Left hindlimb (tissue), 1 donor: ENCODE data around the gene FOXO1.
"Not testable (repeated sequence)": the region's sequence is repeated elsewhere in the genome, so short reads cannot be mapped to it uniquely, and the experiment has no call there.

Experiments
- DNase-seq: peaks from one replicate; pipeline ENCODE4 v3.0.0-alpha.2; 2018

FOXO1 gene

DNA sequence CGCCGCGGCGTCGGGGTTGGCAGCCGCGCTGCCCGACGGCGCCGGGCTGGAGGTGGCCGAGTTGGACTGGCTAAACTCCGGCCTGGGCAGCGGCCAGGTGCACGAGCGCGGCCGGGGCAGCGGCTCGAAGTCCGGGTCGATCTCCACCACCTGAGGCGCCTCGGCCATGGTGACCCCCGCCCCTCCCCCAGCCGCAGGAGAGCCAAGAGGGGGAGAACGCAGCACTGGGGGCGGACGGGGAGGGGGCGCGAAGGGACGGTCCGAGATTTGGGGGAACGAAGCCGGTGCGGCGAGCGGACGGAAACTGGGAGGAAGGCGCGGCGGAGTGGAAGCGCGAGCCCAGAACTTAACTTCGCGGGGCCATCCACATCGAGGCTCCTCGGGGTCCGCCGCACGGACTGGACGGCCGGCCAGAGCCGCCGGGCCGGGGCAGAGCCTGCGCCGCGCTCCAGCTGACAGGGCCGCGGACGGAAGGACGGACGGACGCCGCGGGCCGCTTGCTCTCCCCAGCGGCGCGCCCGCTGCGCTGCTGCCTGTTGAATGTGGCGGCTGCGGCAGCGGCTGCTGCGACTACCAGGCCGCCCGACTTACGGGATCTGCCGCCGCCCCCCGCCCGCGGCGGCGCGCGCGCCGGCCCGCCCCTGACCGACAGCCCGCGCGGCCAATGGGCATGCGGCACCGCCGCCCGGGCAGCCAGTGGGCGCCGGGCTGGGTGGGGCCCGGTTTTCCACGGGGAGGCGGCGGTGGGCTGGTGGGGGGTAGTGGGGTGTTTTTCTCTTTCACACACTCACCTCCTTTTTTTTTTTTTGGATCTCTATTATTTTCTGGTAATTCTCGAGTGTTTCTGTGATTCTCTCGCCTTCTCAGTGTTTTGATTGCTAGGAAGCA, at the start of gene FOXO1:
FOXO1 (minus strand) TSS at position 597 of the 888 bp plus-strand sequence; CDS start at position 168, 429 bp downstream.
- peak; percentile 91 for DNase-seq

DNA sequence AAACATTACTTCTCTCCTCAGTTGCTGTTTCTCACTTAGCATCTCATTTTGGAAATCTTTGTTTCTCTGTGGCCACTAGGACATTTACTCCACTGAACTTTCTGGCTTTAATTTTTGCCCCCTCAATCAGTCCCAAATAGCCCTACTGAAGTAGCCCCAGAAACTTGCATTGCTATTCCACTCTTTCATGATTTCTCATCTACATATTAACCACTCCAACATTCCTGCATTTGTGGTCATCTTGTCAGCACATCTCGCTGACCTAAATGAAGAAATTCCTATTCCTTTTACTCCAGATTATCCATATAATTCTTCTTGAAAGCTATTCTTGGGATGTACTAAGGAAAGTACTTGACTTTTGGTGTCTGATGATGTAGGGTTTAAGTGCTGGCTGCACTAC, 48.0 kb upstream of the FOXO1 start:
- not testable (repeated sequence) for DNase-seq

DNA sequence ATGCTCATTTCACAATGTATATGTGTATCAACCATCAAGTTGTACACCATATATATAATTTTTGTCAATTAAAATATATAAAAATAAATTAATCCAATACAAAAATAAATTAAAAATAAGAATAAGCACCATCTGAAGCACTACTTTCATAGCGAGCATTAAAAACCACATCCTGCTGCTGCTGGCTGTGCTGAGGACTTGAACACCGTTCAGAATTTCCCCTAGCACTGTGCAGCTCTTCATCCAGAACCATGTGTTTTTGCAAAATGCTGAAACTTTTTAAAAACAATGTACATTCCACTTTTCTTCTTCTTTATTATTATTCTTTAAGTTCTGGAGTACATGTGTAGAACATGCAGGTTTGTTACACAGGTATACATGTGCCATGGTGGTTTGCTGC, 40.0 kb upstream of the FOXO1 start:
- no peak for DNase-seq

DNA sequence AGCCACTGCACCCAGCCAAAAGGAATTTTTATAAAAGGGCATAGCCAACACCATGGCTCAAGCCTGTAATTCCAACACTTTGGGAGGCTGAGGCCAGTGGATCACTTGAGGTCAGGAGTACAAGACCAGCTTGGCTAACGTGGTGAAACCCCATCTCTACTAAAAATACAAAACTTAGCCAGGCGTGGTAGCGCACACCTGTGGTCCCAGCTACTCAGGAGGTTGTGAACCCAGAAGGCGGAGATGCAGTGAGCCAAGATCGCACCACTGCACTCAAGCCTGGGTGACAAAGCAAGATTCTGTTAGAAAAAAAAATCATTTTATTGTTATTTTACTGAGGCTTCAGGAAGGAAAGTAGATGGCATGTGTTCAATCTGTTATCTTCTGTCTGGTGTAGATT, 31.3 kb upstream of the FOXO1 start:
- DNase-seq, result no peak

DNA sequence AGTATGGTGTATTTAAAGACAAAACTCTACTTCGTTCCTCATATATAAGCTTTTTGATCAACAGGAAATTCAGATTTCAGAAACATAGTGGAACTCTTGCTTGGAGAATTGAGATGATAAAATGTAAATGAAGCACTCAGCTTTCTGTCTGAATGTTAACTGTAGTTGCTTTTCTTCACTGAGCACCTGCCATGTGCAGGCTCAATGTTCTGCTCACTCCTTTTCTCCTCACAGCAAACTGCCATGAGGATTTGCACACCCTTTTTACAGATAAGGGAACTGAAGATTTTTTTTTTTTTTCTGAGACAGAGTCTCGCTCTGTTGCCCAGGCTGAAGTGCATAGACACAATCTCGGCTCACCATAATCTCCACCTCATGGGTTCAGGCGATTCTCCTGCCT, 28.0 kb upstream of the FOXO1 start:
- no peak for DNase-seq

DNA sequence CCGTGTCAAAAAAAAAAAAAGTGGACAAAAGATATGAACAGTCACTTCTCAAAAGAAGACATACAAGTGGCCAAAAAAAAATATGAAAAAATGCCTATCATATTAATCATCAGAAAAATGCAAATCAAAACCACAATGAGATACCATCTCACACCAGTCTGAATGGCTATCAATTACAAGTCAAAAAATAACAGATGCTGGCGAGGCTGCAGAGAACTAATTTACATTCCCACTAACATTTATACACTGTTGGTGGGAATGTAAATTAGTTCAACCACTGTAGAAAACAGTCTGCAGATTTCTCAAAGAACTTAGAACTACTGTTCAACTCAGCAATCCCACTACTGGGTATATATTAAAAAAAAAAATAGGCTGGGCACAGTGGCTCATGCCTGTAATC, 26.5 kb upstream of the FOXO1 start:
- no peak for DNase-seq

DNA sequence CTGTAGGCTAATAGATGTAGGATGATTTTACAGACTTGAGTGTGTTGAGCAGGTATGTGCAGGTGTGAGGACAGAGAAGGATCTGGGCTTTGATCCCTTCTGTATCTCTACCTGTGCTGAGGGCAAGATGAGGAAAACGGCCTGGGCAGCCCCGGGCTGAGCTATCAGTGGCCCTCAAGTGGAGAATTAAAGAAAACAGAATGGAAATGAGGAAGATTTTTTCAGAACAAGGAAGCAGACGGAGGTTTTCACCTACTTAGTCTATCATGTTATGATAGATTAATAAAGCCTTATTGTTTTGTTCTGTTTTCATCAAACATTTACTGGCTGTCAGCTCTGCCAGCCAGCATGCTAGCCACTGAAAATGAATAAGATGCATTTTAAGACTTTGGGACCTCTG, 22.3 kb upstream of the FOXO1 start:
- no peak for DNase-seq

DNA sequence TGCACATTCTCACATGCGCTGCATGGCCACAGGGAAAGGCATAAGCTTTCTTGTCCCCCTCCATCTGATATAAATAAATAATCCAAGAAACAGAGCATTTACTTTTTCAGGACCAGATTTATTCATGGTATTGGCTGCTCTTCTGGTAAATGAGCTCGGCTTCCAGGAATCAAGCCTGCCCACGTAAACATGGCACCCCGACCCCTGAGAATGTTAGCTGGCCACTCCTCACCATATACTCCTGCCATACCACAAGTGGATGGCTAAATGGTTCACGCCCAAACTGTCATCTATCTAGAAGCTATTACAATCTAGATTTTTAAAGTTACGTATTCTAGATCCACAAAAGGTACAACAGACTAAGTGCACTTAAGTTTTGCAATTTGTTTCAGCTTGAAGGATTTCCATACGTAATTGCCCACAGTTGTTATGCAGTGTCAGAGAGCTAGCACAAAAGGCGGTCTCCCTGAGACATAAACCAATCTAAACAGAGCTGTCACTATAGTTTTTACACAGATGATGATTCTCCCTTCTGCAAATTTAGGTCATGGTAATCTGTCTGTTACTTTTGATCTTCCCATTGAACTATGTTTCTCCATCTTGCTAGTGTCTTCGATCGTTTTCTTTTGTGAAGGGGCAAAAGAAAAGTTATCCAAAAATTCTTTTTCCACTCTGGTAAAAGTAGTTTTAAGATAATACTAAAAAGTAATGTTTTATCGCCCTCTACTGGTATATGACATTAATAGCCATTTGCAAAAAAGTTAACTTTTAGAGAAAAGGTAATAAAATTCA, 16.2 kb upstream of the FOXO1 start:
- DNase-seq, result no peak

DNA sequence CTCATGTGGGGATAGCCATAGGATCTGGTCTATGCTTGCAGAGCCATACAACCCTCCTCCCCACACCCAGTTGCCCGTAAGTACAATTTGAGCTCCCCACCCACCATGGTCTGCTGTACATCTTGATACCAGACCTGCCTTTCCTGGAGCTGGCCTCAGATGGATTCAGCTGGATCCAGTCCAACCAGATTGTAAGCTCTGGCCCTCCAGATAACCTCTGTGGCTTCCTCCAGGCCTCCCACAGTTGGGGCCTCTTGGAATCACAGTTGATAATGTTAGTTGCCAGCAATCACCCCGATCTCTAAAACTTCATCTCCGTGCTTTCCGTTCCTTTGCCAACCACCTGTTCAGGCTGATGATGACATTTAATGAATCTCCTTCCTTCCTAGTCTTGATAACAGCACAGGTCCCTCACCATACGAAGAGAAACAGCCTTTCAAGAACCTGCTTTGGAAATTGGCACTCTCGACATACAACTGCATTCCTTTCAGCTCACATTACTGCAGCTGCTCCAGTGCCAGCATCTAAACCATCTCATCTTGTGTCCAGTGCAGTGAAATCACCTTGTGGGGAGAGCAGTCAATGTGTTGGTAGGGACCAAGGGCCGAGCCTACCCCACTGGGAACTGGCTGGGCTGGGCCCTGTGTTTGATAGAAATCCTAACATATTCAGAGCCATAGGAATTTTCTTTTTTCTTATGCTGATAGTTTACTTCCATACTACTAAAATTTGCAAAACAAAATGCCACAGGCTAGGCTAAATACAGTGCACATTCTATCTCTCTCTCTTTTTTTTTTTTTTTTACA, 15.1 kb upstream of the FOXO1 start:
- no peak for DNase-seq

DNA sequence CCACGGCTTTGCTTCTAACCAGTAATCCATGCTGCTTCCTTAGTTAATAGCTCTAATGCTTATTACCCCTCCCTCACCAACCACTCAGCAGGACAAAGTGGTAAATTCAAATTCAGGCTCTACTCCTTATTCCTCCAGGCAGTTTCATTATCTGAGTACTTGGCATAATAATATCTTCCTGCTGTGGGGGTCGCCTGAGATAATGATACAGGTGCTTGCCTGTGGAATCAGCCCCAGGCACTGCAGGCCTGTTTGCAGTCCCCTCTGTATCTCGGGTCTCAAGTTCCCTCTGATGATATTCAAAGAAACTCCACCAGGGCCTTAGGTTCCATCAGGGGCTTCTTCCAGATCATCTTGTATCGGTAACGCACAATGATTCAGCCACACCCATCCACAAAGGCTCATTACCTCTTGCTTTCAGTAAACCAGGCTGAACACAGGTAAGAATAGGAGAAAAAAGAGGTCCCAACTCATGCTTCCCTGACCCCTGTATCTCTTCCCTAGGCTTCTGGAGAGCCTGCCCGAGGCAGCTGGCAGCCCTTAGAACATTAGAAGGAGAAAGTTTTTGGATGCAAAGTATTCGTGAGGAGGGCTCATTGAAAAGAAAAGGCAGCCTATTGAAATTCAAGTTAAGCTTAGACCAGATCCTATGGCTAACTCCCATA, 14.3 kb upstream of the FOXO1 start:
- DNase-seq, result no peak

DNA sequence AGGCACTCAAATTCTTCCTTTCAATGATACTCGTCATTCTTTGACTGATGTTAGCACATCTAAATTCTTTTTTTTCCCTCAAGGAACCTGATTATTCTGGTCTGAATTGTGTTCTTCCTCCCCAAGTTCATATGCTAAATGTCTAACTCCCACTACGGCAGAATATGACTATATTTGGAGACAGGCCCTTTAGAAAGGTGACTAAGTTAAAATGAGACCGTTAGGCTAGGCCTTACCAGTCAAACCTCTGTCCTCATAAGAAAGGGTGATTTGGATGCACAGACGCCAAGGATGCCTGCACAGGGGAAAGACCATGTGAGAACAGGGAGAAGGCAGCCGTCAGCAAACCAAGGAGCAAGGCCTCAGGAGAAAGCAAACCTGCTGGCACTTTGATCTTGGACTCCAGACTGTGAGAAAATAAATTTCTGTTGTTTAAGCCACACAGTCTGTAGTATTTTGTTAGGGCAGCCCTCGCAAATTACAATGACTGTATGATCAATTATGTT, 13.1 kb upstream of the FOXO1 start:
- DNase-seq, result no peak

DNA sequence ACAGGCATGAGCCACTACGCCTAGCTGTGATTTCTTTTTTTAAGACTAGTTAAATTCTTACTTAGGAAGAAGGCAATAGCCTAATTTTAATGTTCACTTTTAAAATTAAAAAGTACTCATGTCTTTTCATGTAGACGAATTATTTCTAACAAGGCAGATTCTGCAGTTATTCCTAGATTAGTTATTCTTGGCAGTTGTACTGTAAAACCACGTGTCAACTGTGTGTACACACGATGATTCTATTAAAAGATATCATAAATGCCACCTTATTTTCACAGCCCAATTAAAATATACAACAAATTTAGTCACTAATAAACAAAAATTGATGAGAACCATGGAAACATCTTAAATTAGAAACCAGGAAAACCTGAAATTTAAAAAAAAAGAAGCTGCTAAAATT, 10.6 kb upstream of the FOXO1 start:
- DNase-seq, result no peak

DNA sequence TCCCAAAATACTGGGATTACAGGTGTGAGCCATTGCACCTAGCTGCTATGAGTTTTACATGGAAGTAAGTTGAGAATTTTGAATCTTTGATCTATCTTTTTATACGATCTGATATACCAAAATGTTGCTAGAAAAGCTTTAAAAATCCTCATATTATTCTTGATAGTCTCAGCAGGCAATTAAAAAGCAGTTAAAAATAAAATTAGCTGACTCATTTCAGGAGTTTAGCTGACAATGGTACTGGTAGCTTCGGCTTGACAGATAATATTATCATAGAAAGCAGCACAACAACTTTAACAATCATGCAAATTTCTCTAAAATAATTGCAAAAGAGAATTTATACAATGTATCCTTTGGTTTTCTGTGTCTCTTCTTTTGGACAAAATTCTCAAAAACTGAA, 9.6 kb upstream of the FOXO1 start:
- no peak for DNase-seq

DNA sequence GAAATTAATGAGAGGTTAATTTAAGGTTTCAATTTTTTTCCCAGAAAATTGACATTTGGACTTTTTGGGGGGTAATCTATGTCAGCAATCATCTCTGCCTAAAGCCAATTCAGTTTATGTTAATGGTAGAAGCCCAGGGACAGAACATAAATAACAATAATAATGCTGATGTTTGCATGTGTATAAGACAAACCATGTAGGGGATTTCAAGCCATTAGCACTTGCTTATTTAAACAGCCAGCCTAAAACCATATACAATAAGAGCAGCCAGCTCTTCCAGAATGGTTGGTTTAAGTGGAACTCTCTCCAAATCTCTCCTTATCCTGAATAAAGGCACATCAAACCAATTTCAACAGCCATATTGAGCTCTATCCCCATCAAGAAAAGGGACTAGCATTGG, 7.0 kb upstream of the FOXO1 start:
- no peak for DNase-seq

DNA sequence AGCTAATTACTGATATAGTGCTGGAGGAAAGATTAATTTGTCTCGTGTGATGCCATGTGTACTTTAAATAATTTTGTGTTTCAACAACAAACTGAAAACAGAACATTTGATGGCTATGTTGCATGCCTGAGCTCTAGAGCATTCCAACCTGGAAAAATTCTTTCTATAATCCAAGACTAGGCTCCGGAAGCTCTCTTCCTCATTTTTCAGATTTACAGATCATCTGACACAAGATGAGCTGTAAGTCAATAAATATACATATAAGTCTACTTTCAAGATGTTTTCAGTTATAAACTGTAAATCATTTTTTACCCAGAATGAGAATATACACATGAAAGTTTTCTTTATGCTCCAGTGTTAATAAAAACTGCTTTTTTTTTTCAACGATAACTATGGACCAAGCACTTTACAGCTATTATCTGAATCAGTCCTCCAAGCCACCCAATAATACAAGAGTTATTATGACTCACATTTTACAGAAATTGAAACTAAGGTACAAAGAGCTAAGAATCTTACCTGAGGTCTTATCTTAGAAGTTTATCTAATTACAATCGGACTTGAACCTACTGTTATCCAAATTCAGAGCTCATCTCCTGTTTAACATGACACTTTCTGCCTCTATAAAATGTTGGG, 6.4 kb upstream of the FOXO1 start:
- no peak for DNase-seq

DNA sequence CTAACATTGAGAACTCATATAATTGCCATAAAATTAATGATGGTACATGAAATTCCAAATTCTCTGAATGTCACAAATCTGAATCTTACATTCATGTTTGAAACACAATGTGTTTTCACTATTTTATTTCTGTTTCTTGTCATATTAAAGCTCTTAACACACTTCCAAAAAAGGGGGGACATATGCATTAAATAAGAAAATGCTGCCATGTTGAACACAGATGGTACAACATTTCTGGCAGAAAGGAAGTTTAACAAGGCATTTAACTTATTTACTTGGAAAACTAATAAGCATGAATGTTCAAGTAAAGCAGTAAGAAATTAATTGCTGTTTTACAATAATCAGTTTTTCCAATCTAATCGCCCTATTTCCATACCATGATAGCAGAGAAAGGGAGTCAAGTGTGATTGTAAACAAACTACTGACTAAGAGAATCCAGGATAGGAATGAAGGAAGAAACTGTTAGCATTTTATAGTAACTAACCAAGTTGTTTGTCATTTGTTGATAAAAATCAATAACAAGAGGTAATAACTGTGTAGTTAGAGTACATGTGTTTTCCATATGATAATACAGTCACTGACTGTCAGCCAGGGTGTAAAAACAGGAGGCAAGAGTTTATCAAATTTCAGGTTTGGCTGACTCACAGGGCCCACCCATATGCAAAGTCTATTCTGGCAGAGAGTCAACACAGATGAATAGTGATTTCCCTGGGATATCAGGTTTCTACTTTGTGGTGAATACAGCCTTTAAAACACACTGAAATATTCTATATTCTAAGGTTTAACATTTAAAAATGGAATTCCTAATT, 5.7 kb upstream of the FOXO1 start:
- no peak for DNase-seq

DNA sequence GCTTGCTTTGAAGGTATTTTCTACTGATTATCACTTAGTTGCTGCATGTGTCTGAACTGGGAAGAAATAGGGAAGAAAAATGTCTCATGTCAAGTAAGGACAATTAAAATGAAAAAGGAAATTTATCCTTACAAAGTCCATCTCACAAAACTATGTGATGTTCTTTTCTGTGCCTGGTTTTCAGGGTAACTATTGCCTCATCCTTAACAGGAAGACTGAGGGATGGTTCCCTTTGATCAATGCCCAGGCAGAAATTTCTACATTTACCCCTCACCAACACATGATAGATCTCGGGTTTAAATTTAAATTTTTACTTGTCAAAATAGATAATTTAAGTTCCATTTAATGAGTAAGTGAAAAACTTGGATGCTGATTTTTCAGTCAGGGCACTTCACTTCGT, 3.9 kb upstream of the FOXO1 start:
- DNase-seq, result no peak

DNA sequence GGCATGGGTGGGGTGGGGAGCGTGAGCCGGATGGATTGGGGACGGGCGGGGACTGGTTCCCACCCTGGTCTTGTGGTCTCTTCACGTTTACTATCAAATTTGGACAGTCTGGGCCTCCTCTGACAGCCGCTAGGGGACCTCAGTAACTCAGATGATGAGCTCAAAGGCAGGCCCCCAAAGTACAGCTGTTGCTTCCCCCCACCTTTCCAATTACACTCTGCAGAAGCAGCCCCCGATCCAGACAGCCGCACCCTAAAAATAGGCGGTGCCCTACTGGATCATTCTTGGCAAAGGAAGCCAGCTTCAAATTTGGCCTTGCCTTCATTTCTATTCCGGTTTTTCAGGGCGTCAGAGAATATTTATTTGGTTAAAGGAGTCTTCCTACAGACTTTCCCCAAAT, 1.9 kb upstream of the FOXO1 start:
- peak; percentile 66 for DNase-seq

DNA sequence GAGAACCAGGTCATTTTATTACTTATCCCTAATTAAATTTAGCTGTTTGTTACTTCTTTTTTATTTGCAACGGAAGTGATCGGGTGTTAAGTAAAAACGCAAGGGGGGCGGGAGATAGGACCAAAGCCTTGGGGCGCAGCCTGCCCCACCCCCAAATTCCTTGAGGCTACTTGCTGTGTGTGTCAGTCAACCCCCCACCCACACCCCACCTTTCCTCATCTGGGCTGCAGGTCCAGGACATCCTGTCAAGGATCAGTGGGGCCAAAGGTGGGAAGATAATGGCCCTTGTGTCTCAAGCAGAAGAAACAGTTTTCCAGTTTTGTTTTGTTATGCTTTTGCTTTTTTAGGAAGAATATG, 1.2 kb upstream of the FOXO1 start:
- DNase-seq, result no peak

DNA sequence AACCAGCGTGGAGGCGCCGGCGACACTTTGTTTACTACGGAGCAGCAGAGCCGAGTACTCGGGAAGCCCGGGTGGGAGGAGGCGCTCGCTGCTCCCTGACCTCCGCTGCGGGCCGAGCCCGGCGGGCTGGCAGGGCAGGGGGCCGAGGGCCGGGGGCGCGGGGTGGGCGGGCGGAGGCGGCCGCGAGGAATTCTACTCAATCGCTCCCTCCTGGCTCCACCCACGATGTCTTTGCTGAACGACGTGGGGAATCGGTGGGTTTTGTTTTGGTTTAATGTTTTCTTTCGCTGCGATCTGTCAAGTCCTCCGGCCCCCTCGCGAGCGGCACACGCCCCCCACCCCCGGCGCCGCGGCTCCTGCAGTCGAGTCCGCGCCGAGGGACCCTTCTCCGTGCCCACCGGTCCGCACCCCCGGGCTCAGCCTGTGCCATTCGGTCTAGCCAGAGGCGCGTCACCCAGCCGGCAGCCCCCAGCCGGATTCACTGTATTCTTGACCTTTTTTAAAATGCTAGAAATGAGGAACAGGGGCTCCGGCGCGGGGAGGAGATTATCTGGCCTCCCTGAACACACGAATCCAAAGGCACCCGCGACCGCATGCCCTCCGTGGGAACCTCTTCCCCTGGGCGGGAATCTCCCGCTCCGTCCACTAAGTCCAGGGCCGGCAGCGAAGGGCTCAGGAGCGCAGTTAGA, 636 bp upstream of the FOXO1 start:
- DNase-seq, result no peak
